Cardiac fibroblast (primary cell): ENCODE data around the gene TICAM1.
A peak's percentile ranks its signal among the peaks of the same experiment; 100 is the strongest.
"Not testable (repeated sequence)": the region's sequence is repeated elsewhere in the genome, so short reads cannot be mapped to it uniquely, and the experiment has no call there.

Source experiments
- DNase-seq, 2 donors: peaks; one replicate each; pipeline versions ENCODE4 v3.0.0 to v3.0.0-alpha.2; 2010; ENCODE audit warnings: low read depth in 2 of 2
- H3K4me3 ChIP-seq, 2 donors: replicated peaks in 1 of 2; 1 replicate in 1 of 2; 2 replicates in 1 of 2; pipeline ENCODE4 v1.5.1; 2011; ENCODE audit warnings: low read depth in 2 of 2, low read length in 2 of 2, mild to moderate bottlenecking in 2 of 2, moderate library complexity in 1 of 2
- CTCF ChIP-seq: IDR thresholded peaks from one replicate; pipeline ENCODE4 v1.5.1; 2011; ENCODE audit warnings: low read depth, mild to moderate bottlenecking, low read length, inconsistent platforms

The TICAM1 gene

GRCh38 chr19:4852484-4852883 lies 21.0 kb upstream of the TICAM1 start:
- no peak for TF ChIP-seq CTCF
- DNase-seq: no peak
- no peak overlapping the region for H3K4me3 ChIP-seq

- TF ChIP-seq CTCF: peak; percentile 88
- H3K4me3 ChIP-seq: no peak overlapping the region
- DNase-seq: peak; percentile 61 to 67
Observed at GRCh38 chr19:4851551-4852290, 20.2 kb upstream of the TICAM1 start.

- no peak for DNase-seq
- H3K4me3 ChIP-seq: no peak overlapping the region
- TF ChIP-seq CTCF: no peak
Observed at GRCh38 chr19:4849019-4849418, 17.5 kb upstream of the TICAM1 start.

DNA sequence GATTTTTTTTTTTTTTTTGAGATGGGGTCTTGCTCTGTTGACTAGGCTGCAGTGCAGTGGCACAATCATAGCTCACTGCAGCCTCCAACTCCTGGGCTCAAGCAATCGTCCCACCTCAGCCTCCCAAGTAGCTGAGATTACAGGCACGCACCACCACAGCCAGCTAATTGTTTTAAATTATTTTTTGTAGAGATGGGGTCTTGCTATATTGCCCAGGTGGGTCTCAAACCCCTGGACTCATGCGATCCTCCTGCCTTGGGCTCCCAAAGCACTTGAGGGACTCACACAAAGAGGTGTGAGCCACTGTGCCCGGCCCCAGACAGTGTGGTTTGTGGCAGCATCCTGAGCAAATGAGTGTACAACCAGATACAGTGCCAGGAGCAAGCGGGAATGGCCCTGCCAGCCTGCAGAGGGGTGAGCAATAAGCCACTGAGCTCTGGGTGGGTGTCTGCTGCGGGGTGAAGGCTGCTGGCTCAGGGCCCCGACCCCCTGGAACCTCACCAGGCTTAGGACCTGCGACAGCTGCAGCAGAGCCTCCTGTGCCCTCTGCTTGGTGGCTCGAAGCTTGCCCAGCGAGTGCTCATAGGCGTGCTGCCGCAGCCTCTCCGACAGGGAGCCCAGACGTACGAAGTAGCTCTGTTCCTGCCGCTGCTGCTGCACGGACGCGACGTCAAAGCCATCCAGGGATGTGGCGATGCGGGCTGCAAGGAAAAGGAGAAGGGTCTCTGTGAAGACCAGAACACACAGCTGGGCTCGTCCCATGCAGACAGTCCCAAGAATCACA lies 15.9 kb upstream of the TICAM1 start:
- DNase-seq: no peak
- TF ChIP-seq CTCF: no peak
- H3K4me3 ChIP-seq: no peak overlapping the region

GRCh38 chr19:4845975-4846374 lies 14.5 kb upstream of the TICAM1 start:
- not testable (repeated sequence) for H3K4me3 ChIP-seq
- peak in 1 of 2 donors; percentile 34 for DNase-seq

DNA sequence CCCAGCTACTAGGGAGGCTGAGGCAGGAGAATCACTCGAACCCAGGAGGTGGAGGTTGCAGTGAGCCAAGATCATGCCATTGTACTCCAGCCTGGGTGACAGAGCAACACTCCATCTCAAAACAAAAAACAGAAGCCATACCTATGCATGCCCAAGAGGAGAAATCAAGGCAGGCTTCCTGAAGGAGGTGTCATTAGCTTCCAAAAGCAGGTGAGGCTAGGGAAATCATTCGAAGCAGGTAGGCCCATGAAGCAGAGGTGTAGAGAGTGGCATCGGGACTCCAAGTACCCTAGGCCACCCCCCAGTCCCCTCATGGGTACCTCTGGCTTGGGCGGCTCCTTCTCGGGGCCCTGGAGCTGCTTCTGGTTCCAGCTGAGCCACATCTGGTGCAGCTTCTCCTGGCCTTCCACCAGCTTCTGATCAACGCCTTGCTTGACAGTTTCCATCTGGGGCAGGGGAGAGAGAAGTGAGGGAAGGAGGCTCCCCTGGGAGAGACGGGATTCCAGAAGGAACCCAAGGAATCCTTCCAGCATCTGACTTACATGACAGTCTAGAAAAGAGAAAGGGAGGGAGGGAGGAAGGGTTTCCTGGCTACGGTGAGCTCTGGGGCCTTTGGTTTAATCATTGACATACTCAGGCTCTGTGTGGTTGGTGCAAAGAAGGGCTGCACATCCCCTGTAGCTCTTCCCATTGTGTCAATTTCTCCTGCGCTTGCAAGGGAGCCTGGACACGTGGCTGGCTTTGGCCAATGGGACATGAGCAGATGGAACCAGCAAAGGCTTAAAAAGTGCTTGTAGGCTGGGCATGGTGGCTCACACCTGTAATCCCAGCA lies 13.1 kb upstream of the TICAM1 start:
- DNase-seq: peak; percentile 22 to 86
- no peak overlapping the region for H3K4me3 ChIP-seq
- TF ChIP-seq CTCF: no peak

DNA sequence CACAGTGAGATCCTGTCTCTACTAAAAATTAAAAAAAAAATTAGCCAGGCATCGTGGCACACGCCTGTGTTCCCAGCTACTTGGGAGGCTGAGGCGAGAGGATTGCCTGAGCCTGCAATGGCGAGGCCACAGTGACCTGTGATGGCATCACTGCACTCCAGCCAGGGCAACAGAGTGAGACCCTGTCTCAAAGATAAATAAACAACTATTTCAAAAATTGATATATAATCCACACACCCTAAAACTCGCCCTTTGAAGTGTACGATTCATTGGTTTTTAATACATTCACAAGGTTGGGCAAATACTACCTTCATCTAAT lies 12.1 kb upstream of the TICAM1 start:
- no peak for DNase-seq
- TF ChIP-seq CTCF: no peak
- no peak overlapping the region for H3K4me3 ChIP-seq
